ENCODE measurements around the gene NOXA1.
"Not testable (repeated sequence)": the region's sequence is repeated elsewhere in the genome, so short reads cannot be mapped to it uniquely, and the experiment has no call there.

The NOXA1 gene

GRCh38 chr9:137465000-137465719 lies 42.0 kb downstream of the NOXA1 start:
- no peak for DNase-seq (ENCODE audit: low read depth)

GRCh38 chr9:137465720-137466388 lies 42.7 kb downstream of the NOXA1 start:
- DNase-seq (ENCODE audit: low read depth), result no peak

GRCh38 chr9:137466389-137467085 lies 43.3 kb downstream of the NOXA1 start:
- not testable (repeated sequence) for DNase-seq (ENCODE audit: low read depth)

GRCh38 chr9:137467161-137467581 lies 44.0 kb downstream of the NOXA1 start:
- DNase-seq (ENCODE audit: low read depth), result no peak

DNA sequence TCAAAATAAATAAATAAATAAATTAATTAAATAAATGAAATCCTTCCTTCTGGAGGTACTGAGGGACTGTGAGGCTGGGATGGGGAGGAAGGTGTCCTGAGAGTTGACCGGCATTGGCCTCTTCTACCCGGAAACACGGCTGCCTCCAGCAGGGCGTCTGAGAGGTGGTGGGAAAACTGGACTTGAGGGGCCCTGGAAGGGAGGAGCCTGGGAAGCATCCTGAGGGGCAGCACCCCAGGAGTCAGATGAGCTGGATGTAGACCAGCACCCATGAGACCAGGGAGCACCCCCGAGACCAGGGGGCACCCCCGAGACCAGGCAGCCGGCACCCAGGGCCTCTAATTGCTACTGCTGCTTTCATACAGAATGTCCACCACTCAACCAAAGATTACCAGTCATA lies 44.7 kb downstream of the NOXA1 start:
- no peak for DNase-seq (ENCODE audit: low read depth)

DNA sequence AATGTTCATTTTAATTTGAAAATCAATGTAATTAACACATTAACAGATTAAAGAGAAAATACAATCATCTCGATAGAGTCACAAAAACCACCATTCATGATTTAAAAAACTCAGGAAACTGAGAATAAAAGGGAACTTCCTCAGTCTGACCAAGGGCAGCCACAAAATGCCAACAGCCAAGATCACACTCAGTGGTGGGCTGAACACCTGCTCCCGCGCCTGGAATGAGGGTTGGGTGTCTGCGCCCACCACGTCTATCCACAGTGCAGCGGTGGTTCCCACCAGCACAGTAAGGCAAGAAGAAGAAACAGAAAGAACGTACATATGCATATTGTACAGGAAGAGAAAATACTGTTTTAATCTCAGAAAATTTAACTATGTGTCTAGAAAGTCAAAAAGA lies 47.6 kb downstream of the NOXA1 start:
- no peak for DNase-seq (ENCODE audit: low read depth)

DNA sequence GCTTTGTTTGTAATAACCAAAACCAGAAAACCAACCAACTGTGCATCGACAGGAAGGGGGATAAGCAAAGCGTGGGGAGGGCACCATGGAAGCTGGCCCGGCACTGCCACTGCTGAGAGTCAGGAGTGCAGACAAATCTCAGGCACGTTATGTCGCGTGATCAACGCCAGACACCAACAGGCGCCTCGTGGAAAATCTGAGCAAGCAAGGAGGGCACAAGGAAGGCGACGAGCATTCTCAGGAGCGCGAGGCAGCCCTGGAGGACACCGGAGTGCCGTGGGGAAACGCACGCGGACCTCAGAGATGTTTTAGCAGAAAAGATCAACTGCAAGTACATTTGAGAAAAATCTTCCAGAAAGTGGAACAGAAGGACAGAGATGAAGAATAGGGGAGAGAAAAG lies 51.1 kb downstream of the NOXA1 start:
- DNase-seq (ENCODE audit: low read depth), result no peak

DNA sequence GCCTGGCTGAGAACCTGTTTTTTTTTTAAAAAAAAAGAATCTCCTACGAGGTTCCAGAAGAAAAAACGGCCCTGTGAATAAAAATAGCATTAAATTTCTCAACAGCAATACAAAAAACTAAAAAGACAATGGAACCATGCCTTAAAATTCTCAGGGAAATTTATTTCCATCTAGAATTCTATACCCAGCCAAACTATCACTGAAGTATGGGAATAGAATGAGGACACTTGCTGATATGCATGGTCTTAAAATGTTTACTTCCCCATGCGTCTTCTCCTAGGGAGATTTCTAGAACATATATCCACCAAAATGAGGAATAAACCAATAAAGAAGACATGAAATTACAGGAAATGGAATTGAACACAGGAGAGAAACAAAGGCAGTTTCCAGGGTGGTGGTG lies 52.5 kb downstream of the NOXA1 start:
- no peak for DNase-seq (ENCODE audit: low read depth)

- no peak for DNase-seq (ENCODE audit: low read depth)
Observed at GRCh38 chr9:137476856-137477255, 53.7 kb downstream of the NOXA1 start.

- no peak for DNase-seq (ENCODE audit: low read depth)
Observed at GRCh38 chr9:137477778-137478612, 54.8 kb downstream of the NOXA1 start.

DNA sequence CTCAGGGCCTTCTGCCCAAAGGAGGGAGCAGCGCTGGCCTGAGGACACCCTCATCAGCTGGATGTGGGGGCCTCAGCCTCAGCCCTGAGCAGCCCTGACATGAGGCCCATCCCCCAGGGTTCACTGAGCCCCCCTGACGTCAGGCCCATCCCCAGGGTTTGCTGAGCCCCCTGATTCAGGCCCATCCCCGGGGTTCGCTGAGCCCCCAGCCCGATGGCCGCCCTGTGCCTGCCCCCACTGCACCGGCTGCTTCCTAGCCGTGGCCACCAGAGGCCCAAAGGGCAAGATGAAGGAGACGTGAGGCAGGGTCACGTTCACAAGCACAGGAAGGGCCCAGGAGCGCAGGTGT lies 55.4 kb downstream of the NOXA1 start:
- no peak for DNase-seq (ENCODE audit: low read depth)

DNA sequence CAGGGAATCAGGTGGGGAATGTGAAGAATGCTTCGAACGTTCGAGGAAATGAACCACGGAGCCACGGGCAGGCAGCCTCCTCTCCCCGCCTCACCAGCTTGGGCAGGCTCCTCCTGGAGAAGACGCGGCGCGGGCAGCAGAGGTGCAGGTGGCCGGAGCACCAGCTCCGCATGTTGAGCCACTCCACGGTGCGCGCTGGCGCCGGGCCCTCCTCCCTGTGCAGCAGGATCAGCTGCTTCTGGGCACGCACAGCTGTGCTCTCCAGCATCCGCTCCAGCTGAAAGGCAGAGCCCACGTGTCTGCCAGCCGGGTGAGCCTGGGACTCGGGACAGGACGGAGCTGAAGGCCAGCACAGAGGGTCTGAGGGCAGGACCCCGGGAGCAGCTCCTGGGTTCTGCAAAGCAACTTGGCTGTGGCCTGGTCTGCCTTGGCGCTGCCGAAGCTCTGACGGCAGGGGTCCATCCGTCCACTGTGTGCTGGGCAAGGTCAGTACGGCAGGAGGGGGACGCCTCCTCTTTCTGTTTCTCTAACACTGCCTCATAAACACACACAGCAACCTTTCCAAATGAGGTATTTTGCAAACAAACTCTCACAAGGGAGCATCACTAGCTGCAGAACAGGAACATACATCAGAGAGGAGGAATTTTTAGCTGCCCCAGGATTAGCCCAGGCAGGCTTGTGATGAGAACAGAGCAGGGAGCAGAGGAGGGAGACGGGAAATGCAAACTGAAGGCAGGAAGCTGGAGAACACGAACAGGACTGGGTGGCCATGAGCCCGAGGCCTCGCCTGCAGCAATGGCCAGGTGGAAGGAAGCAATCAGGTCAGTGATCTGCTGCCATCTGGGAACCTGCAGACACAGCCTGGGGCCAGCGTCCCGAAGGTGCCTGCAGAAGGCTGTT lies 56.0 kb downstream of the NOXA1 start:
- no peak for DNase-seq (ENCODE audit: low read depth)

DNA sequence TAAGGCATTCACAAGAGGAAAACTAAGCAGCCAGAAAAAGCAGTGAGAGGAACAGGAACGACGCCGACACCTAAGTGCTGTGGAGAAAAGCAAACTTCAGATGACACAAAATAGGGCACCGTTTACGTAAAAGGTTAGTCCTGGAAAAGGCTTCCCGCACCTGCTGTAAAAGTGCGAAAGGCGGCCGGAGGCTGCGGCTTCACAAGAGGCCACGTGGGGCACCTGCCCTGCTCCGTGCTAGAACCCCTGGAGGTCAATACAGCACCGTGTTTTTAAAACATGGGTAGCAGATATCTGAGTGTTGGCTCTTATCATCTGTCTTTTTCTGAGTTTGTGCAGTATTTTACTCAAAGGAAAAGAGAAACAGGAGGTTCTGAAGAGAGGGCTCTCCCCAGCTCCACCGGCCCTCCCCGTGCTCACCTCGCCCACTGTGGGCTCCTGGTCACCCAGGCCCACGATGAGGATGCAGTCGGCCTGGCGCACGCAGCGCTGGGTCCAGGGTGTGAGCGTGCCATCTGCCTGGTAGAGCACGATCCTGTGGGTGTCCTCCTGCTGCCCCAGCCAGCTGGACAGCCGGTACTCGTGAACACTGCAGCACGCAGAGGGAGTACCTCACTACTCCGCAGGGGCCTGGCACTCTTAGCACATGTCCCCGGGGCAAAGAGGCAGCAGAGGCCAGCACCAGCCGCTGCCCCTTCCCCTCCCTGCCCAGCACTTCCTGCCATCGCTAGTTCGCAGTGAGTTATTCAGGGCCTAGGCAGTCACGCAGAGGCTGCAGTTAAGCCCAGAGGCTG lies 56.9 kb downstream of the NOXA1 start:
- no peak for DNase-seq (ENCODE audit: low read depth)

GRCh38 chr9:137480686-137481683 lies 57.8 kb downstream of the NOXA1 start:
- no peak for DNase-seq (ENCODE audit: low read depth)

GRCh38 chr9:137482094-137482781 lies 59.0 kb downstream of the NOXA1 start:
- no peak for DNase-seq (ENCODE audit: low read depth)

Data from stimulated activated CD8-positive, alpha-beta memory T cell treated with anti-CD3 and anti-CD28 coated beads, Interleukin-15, amount 100 ng/mL, for 1 hour (primary cell).